ENCODE data around the gene ADGRF4.

GRCh38 chr6:47653706-47654105, 44.7 kb upstream of the ADGRF4 start:
- TF ChIP-seq EZH2phosphoT487 (IDR thresholded peaks at IDR 0.05; ENCODE audit: low read length) (no peak), EZH2 (optimal IDR thresholded peaks at IDR 0.05; ENCODE audit: low read depth, low read length) (no peak), CTCF (IDR thresholded peaks at IDR 0.05; ENCODE audit: low read length) (no peak)
